GM12801 (cell line): ENCODE measurements around the gene RBM26.

Experiments used
- CTCF ChIP-seq: IDR thresholded peaks from one replicate; pipeline ENCODE4 v1.5.1; 2011; ENCODE audit warnings: control low read depth; ENCODE audit not compliant: insufficient read length; ENCODE audit errors: extremely low read depth

RBM26 gene

GRCh38 chr13:79318664-79319063, 87.4 kb downstream of the RBM26 start:
- TF ChIP-seq CTCF = no peak

DNA sequence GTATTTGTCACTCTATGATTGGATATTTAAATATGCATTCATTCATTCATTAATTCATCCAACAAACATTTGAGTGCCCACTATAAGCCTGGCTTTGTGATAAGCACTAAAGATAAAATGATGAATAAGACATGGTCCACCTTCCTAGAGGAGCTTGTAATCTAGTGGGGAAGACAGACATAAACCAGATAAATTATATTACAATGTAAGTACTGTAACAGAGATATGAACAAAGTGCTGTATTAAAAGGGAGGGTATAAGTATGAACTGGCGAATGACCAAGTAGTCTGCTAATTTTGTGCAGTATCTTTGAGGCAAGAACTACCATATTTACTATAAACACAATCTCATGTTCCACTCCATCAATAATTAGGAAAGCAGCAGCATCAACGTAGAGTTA, 88.2 kb downstream of the RBM26 start:
- TF ChIP-seq CTCF = no peak

DNA sequence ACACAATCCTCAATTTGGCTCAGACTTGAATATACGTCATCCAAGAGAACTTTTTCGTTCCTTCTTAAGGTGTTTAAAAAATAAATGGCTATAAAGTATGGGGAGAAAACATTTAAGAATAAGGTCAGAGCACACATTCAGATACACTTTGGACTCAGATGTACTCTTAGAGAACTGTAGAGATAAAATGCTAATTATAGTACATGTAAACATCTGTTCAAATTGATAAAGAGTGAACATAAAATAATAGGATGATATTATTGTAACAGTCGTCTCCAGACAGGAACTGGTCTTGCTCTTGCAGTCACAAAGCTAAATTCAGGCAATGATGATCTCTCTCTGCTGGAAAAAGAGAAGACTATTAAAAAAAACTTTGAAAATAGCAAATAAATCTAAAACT, 91.4 kb downstream of the RBM26 start:
- no peak for TF ChIP-seq CTCF

DNA sequence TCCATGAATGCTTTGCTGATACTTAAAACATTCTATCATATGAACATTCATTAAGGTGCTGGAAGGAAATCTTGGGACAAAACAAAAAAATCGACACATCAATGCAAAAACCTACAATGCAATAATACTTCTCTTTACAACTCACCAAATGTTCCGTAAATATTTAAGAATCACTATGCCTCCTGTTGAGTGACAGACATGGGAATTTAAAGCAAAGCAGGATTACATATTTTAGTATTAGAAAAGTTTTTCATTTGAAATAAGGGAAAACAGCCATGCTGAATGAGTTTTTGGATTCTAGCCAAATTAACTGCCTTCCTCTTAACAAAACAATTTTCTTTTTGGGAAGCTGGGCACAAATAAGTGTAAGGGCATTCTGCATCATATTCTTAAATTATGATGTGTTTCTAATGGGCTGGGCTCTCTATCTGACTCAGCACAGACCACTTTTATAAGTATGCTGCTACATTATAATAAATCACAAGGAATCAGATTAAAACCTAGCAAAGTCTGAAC, 93.7 kb downstream of the RBM26 start:
- no peak for TF ChIP-seq CTCF

DNA sequence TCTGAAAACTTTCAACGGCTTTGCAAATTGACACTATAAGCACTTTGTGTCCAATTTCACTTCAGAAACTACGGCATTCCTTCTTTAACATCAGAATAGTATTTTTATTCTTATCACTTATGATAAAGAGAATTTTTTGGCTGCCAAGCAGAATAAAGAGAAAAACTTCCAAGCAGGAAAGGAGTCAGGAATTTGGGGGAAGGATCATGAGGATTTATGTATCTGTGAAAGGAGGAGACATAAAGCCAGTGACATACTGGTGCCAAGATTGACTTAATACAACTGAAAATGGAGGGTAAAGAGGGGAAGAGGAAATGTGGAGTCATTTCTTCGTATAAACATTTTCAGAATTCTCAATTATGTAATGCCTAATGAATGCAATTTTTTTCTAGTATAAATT, 94.7 kb downstream of the RBM26 start:
- no peak for TF ChIP-seq CTCF

GRCh38 chr13:79309690-79310089, 96.4 kb downstream of the RBM26 start:
- no peak for TF ChIP-seq CTCF

GRCh38 chr13:79307866-79308298, 98.2 kb downstream of the RBM26 start:
- no peak for TF ChIP-seq CTCF
